Immature natural killer cell (primary cell): Measurements from ENCODE around the gene RREB1. TPM values are rescaled to one million over a fixed set of nuclear protein-coding genes. Genes with fewer than 3 reads are reported as not detected.
A peak's percentile ranks its signal among the peaks of the same experiment; 100 is the strongest.

Experiments
- DNase-seq, 3 donors: peaks; one replicate each; pipeline ENCODE4 v3.0.0; 2022; ENCODE audit warnings: mixed read lengths in 1 of 3
- H3K27ac Mint-ChIP-seq, 6 donors: one replicate each; pipeline ENCODE4 v1.8.0; 2020; ENCODE audit warnings: mixed read lengths in 6 of 6, mild to moderate bottlenecking in 5 of 6, inconsistent platforms in 4 of 6, moderate library complexity in 3 of 6
- H3K27me3 Mint-ChIP-seq, 3 donors: one replicate each; pipeline ENCODE4 v1.8.0; 2020 to 2021; ENCODE audit warnings: low read depth in 3 of 3, mild to moderate bottlenecking in 3 of 3, mixed read lengths in 3 of 3, moderate library complexity in 3 of 3, inconsistent platforms in 1 of 3
- H3K36me3 Mint-ChIP-seq, 3 donors: one replicate each; pipeline ENCODE4 v1.8.0; 2020; ENCODE audit warnings: mixed read lengths in 3 of 3, inconsistent platforms in 2 of 3, mild to moderate bottlenecking in 2 of 3
- H3K4me1 Mint-ChIP-seq, 2 donors: one replicate each; pipeline ENCODE4 v1.8.0; 2020; ENCODE audit warnings: inconsistent platforms in 2 of 2, mild to moderate bottlenecking in 2 of 2, mixed read lengths in 2 of 2, moderate library complexity in 1 of 2
- H3K4me3 Mint-ChIP-seq, 5 donors: one replicate each; pipeline ENCODE4 v1.8.0; 2020; ENCODE audit warnings: mild to moderate bottlenecking in 5 of 5, mixed read lengths in 5 of 5, inconsistent platforms in 3 of 5, moderate library complexity in 3 of 5
- H3K9me3 Mint-ChIP-seq, 6 donors: one replicate each; pipeline ENCODE4 v1.8.0; 2020; ENCODE audit warnings: mild to moderate bottlenecking in 6 of 6, mixed read lengths in 6 of 6, inconsistent platforms in 4 of 6, moderate library complexity in 3 of 6
- polyA plus RNA-seq, 3 donors: library from polyadenylated mRNA; unstranded; fragments of 300-500 nt; fragmentation: Illumina TruSeq; gene quantifications; one replicate each; pipeline ENCODE4 v1.2.3, GENCODE V29; 2021

RREB1 gene
- polyA plus RNA-seq, 3 donors from 2014 or later: 0.17 to 4.5 (median 3.3) TPM

- Mint-ChIP-seq H3K36me3 (peaks cover 6 to 11% (median 10%) of the 10 kb centered on the region in 3 donors), H3K27ac (peak overlapping the region in 1 of 6 donors; percentile 40), H3K27me3 (no peaks in the 10 kb centered on the region), H3K9me3 (no peaks in the 10 kb centered on the region), H3K4me1 (peaks cover 12 to 18% of the 10 kb centered on the region in 2 donors), H3K4me3 (no peak overlapping the region)
- no peak for DNase-seq
Observed at GRCh38 chr6:7176208-7176607, 68.4 kb downstream of the RREB1 start.

GRCh38 chr6:7178280-7178679 lies 70.5 kb downstream of the RREB1 start:
- Mint-ChIP-seq H3K27ac (peak overlapping the region in 2 of 6 donors; percentile 23 to 27), H3K36me3 (peaks cover 15 to 17% (median 16%) of the 10 kb centered on the region in 3 donors)

DNA sequence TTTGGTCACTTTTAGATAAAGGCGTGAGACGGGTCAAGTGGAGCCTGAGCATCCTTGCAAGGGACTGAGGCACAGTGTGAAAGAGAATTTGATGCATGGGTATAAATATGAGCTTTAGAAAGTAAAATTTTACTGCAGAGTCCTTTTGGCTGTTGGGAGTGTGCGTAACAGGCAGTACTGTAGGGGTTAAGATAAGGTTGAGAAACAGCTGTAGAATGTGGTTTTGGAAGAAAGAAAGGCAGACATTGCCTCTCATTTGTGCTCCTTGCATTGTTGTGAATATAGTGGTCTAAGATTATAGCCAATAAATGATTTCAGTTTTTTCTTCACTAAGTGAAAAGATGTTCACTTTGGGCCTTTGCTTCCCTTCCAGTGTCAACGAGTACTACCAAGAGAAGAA lies 73.0 kb downstream of the RREB1 start:
- Mint-ChIP-seq H3K27me3 (peaks cover 0 to 2% (median 0%) of the 10 kb centered on the region in 3 donors), H3K27ac (no peak overlapping the region), H3K9me3 (no peaks in the 10 kb centered on the region), H3K4me3 (no peak overlapping the region), H3K36me3 (peaks cover 16 to 25% (median 17%) of the 10 kb centered on the region in 3 donors), H3K4me1 (peaks cover 2 to 4% of the 10 kb centered on the region in 2 donors)
- DNase-seq: no peak

More at GRCh38 chr6:7178280-7178679, 70.5 kb downstream of the RREB1 start:
- DNase-seq: no peak
- Mint-ChIP-seq H3K9me3 (no peaks in the 10 kb centered on the region), H3K27me3 (no peaks in the 10 kb centered on the region), H3K4me1 (peaks cover 4 to 11% of the 10 kb centered on the region in 2 donors), H3K4me3 (no peak overlapping the region)

- DNase-seq: no peak
- Mint-ChIP-seq H3K4me1 (no peaks in the 10 kb centered on the region), H3K36me3 (peaks cover 17 to 41% (median 21%) of the 10 kb centered on the region in 3 donors), H3K9me3 (no peaks in the 10 kb centered on the region), H3K27me3 (peaks cover 0 to 2% (median 0%) of the 10 kb centered on the region in 3 donors), H3K4me3 (no peak overlapping the region), H3K27ac (no peak overlapping the region)
Observed at GRCh38 chr6:7183707-7184106, 75.9 kb downstream of the RREB1 start.

- peaks cover 0 to 2% (median 0%) of the 10 kb centered on the region in 3 donors for H3K27me3 Mint-ChIP-seq
- H3K4me3 Mint-ChIP-seq: no peak overlapping the region
- H3K9me3 Mint-ChIP-seq: no peaks in the 10 kb centered on the region
- no peaks in the 10 kb centered on the region for H3K4me1 Mint-ChIP-seq
- H3K27ac Mint-ChIP-seq: no peak overlapping the region
- no peak for DNase-seq
- peaks cover 19 to 49% (median 22%) of the 10 kb centered on the region in 3 donors for H3K36me3 Mint-ChIP-seq
Observed at GRCh38 chr6:7184502-7184901, 76.7 kb downstream of the RREB1 start.

DNA sequence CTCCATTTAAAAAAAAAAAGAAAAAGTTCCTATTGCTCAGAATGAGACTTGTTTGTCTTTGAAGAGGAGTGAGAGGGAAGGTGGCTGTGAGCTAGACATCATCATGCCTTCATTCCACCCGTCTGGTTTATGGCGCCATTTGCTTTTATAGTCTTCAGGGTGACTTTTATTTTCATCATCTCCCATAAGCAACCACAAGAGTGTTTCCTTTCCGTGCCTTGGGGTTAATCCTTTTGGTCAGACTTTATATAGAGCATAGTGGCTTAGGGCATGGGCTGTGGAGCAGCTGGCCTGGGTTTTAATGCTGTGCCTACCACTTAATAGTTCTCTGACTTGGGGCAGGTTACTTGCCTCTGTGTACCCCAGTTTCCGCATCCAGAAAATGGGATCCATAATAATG lies 77.8 kb downstream of the RREB1 start:
- Mint-ChIP-seq H3K27me3 (peaks cover 0 to 2% (median 0%) of the 10 kb centered on the region in 3 donors), H3K4me1 (no peaks in the 10 kb centered on the region), H3K4me3 (no peak overlapping the region), H3K36me3 (peaks cover 18 to 50% (median 30%) of the 10 kb centered on the region in 3 donors), H3K27ac (no peak overlapping the region), H3K9me3 (no peaks in the 10 kb centered on the region)
- DNase-seq: no peak

GRCh38 chr6:7188492-7188891 lies 80.7 kb downstream of the RREB1 start:
- no peak overlapping the region for H3K4me3 Mint-ChIP-seq
- H3K4me1 Mint-ChIP-seq: peaks cover 0 to 3% of the 10 kb centered on the region in 2 donors
- no peaks in the 10 kb centered on the region for H3K9me3 Mint-ChIP-seq
- no peak overlapping the region for H3K27ac Mint-ChIP-seq
- H3K36me3 Mint-ChIP-seq: peaks cover 17 to 59% (median 26%) of the 10 kb centered on the region in 3 donors
- no peak for DNase-seq
- H3K27me3 Mint-ChIP-seq: peaks cover 0 to 2% (median 0%) of the 10 kb centered on the region in 3 donors

- Mint-ChIP-seq H3K4me3 (no peak overlapping the region), H3K27ac (peak overlapping the region in 1 of 6 donors; percentile 37), H3K36me3 (peaks cover 17 to 59% (median 26%) of the 10 kb centered on the region in 3 donors), H3K27me3 (peaks cover 0 to 2% (median 0%) of the 10 kb centered on the region in 3 donors), H3K9me3 (no peaks in the 10 kb centered on the region), H3K4me1 (peaks cover 0 to 5% of the 10 kb centered on the region in 2 donors)
- DNase-seq: no peak
Observed at GRCh38 chr6:7189101-7189758, 81.5 kb downstream of the RREB1 start.

DNA sequence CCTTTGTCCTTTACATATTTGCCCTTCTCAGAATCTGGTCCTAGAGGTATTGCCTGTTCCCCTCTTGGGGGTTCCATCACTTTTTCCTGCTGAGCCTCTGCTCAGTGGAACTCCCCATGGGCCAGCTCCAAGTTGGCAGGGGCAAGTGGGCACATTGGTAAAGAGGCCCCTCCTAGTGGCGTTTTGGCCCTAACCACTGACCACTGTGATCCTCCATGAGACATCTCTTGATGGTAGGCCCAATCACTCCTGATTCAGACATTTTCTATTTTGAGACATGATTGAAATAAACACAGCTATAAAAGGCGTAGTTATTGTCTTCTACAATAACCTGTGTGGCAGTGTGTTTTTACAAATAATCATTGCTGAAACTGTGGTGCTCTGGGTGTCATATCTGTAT lies 83.0 kb downstream of the RREB1 start:
- Mint-ChIP-seq H3K27ac (no peak overlapping the region), H3K4me3 (no peak overlapping the region), H3K27me3 (peaks cover 0 to 1% (median 0%) of the 10 kb centered on the region in 3 donors), H3K9me3 (no peaks in the 10 kb centered on the region), H3K36me3 (peaks cover 17 to 55% (median 24%) of the 10 kb centered on the region in 3 donors), H3K4me1 (peaks cover 6 to 18% of the 10 kb centered on the region in 2 donors)
- DNase-seq: no peak

DNA sequence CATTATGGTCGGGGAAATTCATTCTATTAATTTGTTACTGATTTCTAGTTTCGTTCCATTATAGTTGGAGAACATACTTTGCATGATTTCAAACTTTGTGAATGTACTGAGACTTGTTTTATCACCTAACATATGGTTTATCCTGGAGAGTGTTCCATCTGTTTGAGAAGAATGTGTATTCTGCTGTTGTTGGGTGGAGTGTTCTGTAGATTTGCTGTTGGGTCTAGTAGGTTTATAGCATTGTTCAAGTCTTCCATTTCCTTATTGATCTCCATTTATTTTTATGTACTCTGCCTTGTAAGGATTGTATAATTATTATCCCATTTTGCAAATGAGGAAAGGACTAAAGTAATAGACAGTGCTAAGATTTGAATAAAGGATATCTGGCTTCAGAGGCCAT lies 85.4 kb downstream of the RREB1 start:
- Mint-ChIP-seq H3K4me1 (peaks cover 11 to 24% of the 10 kb centered on the region in 2 donors), H3K9me3 (no peaks in the 10 kb centered on the region), H3K27me3 (peaks cover 0 to 2% (median 1%) of the 10 kb centered on the region in 3 donors), H3K36me3 (peaks cover 17 to 45% (median 23%) of the 10 kb centered on the region in 3 donors), H3K4me3 (no peak overlapping the region), H3K27ac (no peak overlapping the region)
- DNase-seq: no peak

DNA sequence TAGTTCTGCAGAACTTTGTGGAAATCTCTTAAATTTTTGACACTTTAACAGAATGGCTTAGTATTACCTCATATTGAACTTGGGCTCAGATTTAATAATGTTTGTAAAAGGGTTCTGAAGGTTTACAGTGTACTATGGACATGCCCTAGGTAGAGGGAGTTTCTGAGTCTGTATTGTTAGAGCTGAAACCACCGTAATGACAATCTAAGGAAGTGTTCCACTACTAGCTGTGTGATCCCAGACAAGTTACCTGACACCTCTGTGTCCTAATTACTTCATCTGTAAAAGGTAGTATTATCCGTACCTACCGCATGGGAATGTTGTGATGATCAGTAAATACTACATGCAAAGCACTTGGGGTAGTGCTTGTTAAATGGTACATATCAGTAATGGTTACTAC lies 86.9 kb downstream of the RREB1 start:
- DNase-seq: no peak
- H3K9me3 Mint-ChIP-seq: no peaks in the 10 kb centered on the region
- H3K27ac Mint-ChIP-seq: no peak overlapping the region
- no peak overlapping the region for H3K4me3 Mint-ChIP-seq
- H3K36me3 Mint-ChIP-seq: peaks cover 10 to 32% (median 17%) of the 10 kb centered on the region in 3 donors
- H3K27me3 Mint-ChIP-seq: peaks cover 0 to 2% (median 1%) of the 10 kb centered on the region in 3 donors
- peaks cover 11 to 24% of the 10 kb centered on the region in 2 donors for H3K4me1 Mint-ChIP-seq

DNA sequence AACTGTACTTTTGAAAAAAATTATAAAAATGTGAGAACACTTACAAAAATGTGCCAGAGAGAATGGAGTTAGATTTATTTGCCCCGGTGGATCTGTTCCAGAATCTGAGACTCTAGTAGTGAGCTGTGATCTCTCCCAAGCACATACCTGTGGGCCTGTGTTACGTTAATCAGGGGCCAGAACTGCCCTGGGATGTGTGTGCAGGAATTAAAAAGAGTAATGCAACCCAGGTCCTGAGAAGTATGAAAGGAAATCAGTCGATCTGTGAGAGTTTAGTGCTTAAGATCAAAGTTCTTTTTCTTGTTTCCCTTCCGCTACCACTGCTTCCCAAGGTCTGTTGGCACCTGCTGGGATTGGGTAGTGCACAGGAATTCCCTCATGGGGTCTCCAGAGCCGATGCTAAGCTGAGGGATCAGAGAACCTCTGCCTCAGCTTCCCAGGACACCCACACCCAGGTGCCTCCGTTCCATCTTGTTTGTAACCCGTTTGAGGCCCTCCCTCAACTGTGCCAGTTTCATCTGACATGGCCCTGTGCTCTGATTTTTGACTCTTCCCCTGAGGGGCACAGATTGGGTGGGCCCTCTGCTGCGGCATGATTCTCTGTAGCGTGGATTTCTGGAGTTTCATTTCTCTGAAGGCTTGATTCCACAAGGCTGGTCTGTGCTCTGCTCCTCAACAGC lies 87.7 kb downstream of the RREB1 start:
- peak overlapping the region in 3 of 6 donors; percentile 35 to 62 (median 46) for H3K27ac Mint-ChIP-seq
- peaks cover 4 to 27% (median 17%) of the 10 kb centered on the region in 3 donors for H3K36me3 Mint-ChIP-seq
- H3K9me3 Mint-ChIP-seq: no peaks in the 10 kb centered on the region
- DNase-seq: no peak
- H3K4me1 Mint-ChIP-seq: peaks cover 11 to 24% of the 10 kb centered on the region in 2 donors
- H3K27me3 Mint-ChIP-seq: peaks cover 0 to 2% (median 1%) of the 10 kb centered on the region in 3 donors
- no peak overlapping the region for H3K4me3 Mint-ChIP-seq

- Mint-ChIP-seq H3K36me3 (peaks cover 0 to 21% (median 17%) of the 10 kb centered on the region in 3 donors), H3K27me3 (peaks cover 0 to 2% (median 1%) of the 10 kb centered on the region in 3 donors), H3K27ac (peak overlapping the region in 4 of 6 donors; percentile 35 to 62 (median 40)), H3K4me1 (peaks cover 14 to 24% of the 10 kb centered on the region in 2 donors), H3K4me3 (no peak overlapping the region), H3K9me3 (no peaks in the 10 kb centered on the region)
- DNase-seq: no peak
Observed at GRCh38 chr6:7196019-7196402, 88.2 kb downstream of the RREB1 start.

DNA sequence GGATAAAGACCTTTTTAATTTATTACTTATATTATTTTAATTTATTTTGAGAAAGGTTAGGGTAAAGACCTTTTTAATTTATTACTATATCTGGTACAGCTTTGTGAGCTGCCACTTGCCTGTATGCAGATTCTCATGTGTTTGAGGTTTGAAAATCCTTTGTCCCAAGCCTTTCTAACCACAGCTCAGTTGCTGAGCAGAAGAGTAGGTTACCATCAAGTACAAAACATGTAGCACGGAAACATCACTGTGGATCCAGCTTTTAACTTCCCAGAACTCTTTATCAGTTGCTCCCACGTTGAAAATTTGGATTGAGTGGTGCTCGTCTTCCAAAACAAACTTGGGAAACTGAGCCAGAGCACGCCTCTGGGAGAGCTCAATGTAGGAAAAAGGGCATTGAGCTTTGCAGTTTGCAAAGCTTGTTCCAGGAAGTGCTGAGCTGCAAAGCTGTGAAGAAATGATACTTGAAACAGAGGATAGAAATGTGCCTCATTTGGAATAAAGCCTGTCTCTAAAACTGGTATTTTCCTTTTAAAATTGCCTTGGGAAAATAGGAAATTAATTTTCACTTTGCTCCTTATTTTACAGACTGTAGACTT lies 89.0 kb downstream of the RREB1 start:
- H3K27ac Mint-ChIP-seq: no peak overlapping the region
- peaks cover 20 to 30% of the 10 kb centered on the region in 2 donors for H3K4me1 Mint-ChIP-seq

More for the DNA sequence above, 89.0 kb downstream of the RREB1 start:
- Mint-ChIP-seq H3K4me3 (no peak overlapping the region), H3K9me3 (no peaks in the 10 kb centered on the region), H3K36me3 (peaks cover 0 to 19% (median 11%) of the 10 kb centered on the region in 3 donors), H3K27me3 (peaks cover 0 to 2% (median 1%) of the 10 kb centered on the region in 3 donors)
- DNase-seq: no peak
